H1 (cell line): Measurements from ENCODE around the gene SRMS. TPM values are rescaled to one million over a fixed set of nuclear protein-coding genes. Genes with fewer than 3 reads are reported as not detected.

Experiments
- CTCF ChIA-PET: fragments of 300-600 bp; sonication (Branson Sonifier 250); formaldehyde crosslinking; loops from one replicate; lab custom pipeline; 2021; ENCODE audit not compliant: partially characterized antibody; lab: Charles Lee
- POLR2A ChIA-PET: fragments of 300-600 bp; sonication (Branson Sonifier 250); formaldehyde crosslinking; loops from one replicate; lab custom pipeline; 2021; ENCODE audit warnings: inconsistent platforms; ENCODE audit not compliant: partially characterized antibody; lab: Charles Lee
- DNase-seq, 2 experiments: peaks; one replicate each; pipeline versions ENCODE4 v3.0.0 to v3.0.0-alpha.2; 2010 to 2022; ENCODE audit warnings: low spot score in 2 of 2, low read depth in 1 of 2, mixed read lengths in 1 of 2
- FAIRE-seq: peaks from 2 replicates; lab custom pipeline; 2011; peaks lifted over from hg19 to GRCh38; lab: Jason Lieb, UNC
- H2AFZ ChIP-seq: 2 replicates; pipeline ENCODE4 v1.8.1; 2012; ENCODE audit warnings: low read length, inconsistent platforms
- H2AK5ac ChIP-seq: 2 replicates; pipeline ENCODE4 v1.6.1; 2013; ENCODE audit warnings: low read depth, low read length
- H2BK120ac ChIP-seq: replicated peaks from 2 replicates; pipeline ENCODE3; 2013; ENCODE audit warnings: low read depth, low read length, inconsistent platforms
- H2BK12ac ChIP-seq: 2 replicates; pipeline ENCODE4 v1.6.1; 2013; ENCODE audit warnings: low read depth, low read length
- H2BK15ac ChIP-seq: 2 replicates; pipeline ENCODE4 v1.6.1; 2013; ENCODE audit warnings: low read length
- H2BK20ac ChIP-seq: 2 replicates; pipeline ENCODE4 v1.6.1; 2013; ENCODE audit warnings: low read length
- H2BK5ac ChIP-seq: 2 replicates; pipeline ENCODE4 v1.6.1; 2013; ENCODE audit warnings: low read depth, low read length
- H3K14ac ChIP-seq: 2 replicates; pipeline ENCODE4 v1.6.1; 2013; ENCODE audit warnings: inconsistent platforms; ENCODE audit not compliant: insufficient read length
- H3K18ac ChIP-seq: 2 replicates; pipeline ENCODE4 v1.6.1; 2013; ENCODE audit warnings: low read length; ENCODE audit errors: extremely low read depth
- H3K23ac ChIP-seq: 2 replicates; pipeline ENCODE4 v1.6.1; 2013; ENCODE audit warnings: inconsistent platforms; ENCODE audit not compliant: insufficient read length
- H3K23me2 ChIP-seq: 2 replicates; pipeline ENCODE4 v1.6.1; 2013; ENCODE audit warnings: low read depth, low read length
- H3K27ac ChIP-seq: 2 replicates; pipeline ENCODE4 v1.6.1; 2011; ENCODE audit warnings: low read depth, low read length, inconsistent platforms
- H3K27me3 ChIP-seq, 4 experiments: replicated peaks in 1 of 4; 1 replicate in 1 of 4; 2 replicates in 3 of 4; pipeline versions ENCODE4 v1.6.1 to v1.8.1; 2011 to 2013; ENCODE audit warnings: low read length in 3 of 4, mild to moderate bottlenecking in 3 of 4, inconsistent platforms in 2 of 4, mixed read lengths in 2 of 4, moderate library complexity in 1 of 4; ENCODE audit not compliant: control insufficient read depth in 3 of 4, insufficient read depth in 3 of 4; ENCODE audit errors: extremely low read depth in 1 of 4
- H3K36me3 ChIP-seq, 4 experiments: 2 replicates each; pipeline versions ENCODE4 v1.6.1 to v1.8.1; 2011 to 2013; ENCODE audit warnings: mild to moderate bottlenecking in 4 of 4, low read length in 3 of 4, moderate library complexity in 2 of 4, control low read depth in 1 of 4, inconsistent platforms in 1 of 4; ENCODE audit not compliant: insufficient read depth in 4 of 4, control insufficient read depth in 2 of 4
- H3K4ac ChIP-seq: replicated peaks from 2 replicates; pipeline ENCODE3; 2013; ENCODE audit warnings: low read length, low read depth, mixed read lengths, inconsistent platforms; ENCODE audit not compliant: insufficient read length
- H3K4me1 ChIP-seq, 4 experiments: replicated peaks in 1 of 4; 1 replicate in 1 of 4; 2 replicates in 3 of 4; pipeline versions ENCODE4 v1.6.1 to v1.8.1; 2011 to 2013; ENCODE audit warnings: low read length in 3 of 4, inconsistent platforms in 2 of 4, mixed read lengths in 1 of 4; ENCODE audit not compliant: insufficient read depth in 4 of 4, control insufficient read depth in 3 of 4
- H3K4me2 ChIP-seq, 2 experiments: 2 replicates each; pipeline versions ENCODE4 v1.6.1 to v1.8.1; 2011 to 2013; ENCODE audit warnings: low read depth in 2 of 2, low read length in 2 of 2, control low read depth in 1 of 2, inconsistent platforms in 1 of 2, mild to moderate bottlenecking in 1 of 2; ENCODE audit not compliant: insufficient read depth in 1 of 2
- H3K4me3 ChIP-seq, 4 experiments: fragments of 200-600, 300-600 bp in 1 of 4; sonication (generic), shearing (Covaris generic), sonication (Bioruptor Twin) in 1 of 4; 2 replicates each; pipeline versions ENCODE4 v1.5.1 to v1.8.1; 2011 to 2016; ENCODE audit warnings: low read length in 4 of 4, low read depth in 3 of 4, control low read depth in 2 of 4, inconsistent platforms in 2 of 4, mild to moderate bottlenecking in 2 of 4, mixed read lengths in 1 of 4, moderate library complexity in 1 of 4; ENCODE audit not compliant: insufficient read depth in 2 of 4; ENCODE audit errors: extremely low read depth in 1 of 4
- H3K56ac ChIP-seq: replicated peaks from 2 replicates; pipeline ENCODE3; 2013; ENCODE audit warnings: low read depth, mild to moderate bottlenecking, mixed read lengths, low read length, inconsistent platforms; ENCODE audit not compliant: insufficient read length
- H3K79me1 ChIP-seq: 2 replicates; pipeline ENCODE4 v1.6.1; 2013; ENCODE audit warnings: low read depth, low read length, control low read depth
- H3K79me2 ChIP-seq, 2 experiments: 2 replicates each; pipeline versions ENCODE4 v1.6.1 to v1.8.1; 2012 to 2013; ENCODE audit warnings: low read length in 2 of 2, mild to moderate bottlenecking in 2 of 2, inconsistent platforms in 1 of 2; ENCODE audit not compliant: insufficient read depth in 2 of 2, control insufficient read depth in 1 of 2
- H3K9ac ChIP-seq, 4 experiments: replicated peaks in 1 of 4; 1 replicate in 1 of 4; 2 replicates in 3 of 4; pipeline versions ENCODE4 v1.6.1 to v1.8.1; 2011 to 2013; ENCODE audit warnings: low read depth in 3 of 4, low read length in 3 of 4, control low read depth in 2 of 4, mild to moderate bottlenecking in 2 of 4, moderate library complexity in 2 of 4, inconsistent platforms in 1 of 4; ENCODE audit errors: extremely low read depth in 1 of 4
- H3K9me3 ChIP-seq, 2 experiments: 2 replicates each; pipeline versions ENCODE4 v1.6.1 to v1.8.1; 2012 to 2013; ENCODE audit warnings: mild to moderate bottlenecking in 2 of 2, moderate library complexity in 2 of 2, control low read depth in 1 of 2, inconsistent platforms in 1 of 2, low read depth in 1 of 2, low read length in 1 of 2, mixed read lengths in 1 of 2; ENCODE audit not compliant: insufficient read depth in 2 of 2
- H4K20me1 ChIP-seq, 2 experiments: replicated peaks in 1 of 2; 2 replicates each; pipeline versions ENCODE3 to v1.8.1; 2011 to 2013; ENCODE audit warnings: inconsistent platforms in 2 of 2, low read length in 2 of 2, mild to moderate bottlenecking in 1 of 2; ENCODE audit not compliant: insufficient read depth in 2 of 2, control insufficient read depth in 1 of 2
- H4K5ac ChIP-seq: 2 replicates; pipeline ENCODE4 v1.6.1; 2013; ENCODE audit warnings: low read length, low read depth, mixed read lengths, inconsistent platforms; ENCODE audit not compliant: insufficient read length
- H4K8ac ChIP-seq: 2 replicates; pipeline ENCODE4 v1.8.0; 2013; ENCODE audit warnings: mild to moderate bottlenecking, moderate library complexity, low read length, inconsistent platforms; ENCODE audit not compliant: insufficient read depth; ENCODE audit errors: extremely low read depth
- H4K91ac ChIP-seq: replicated peaks from 2 replicates; pipeline ENCODE3; 2013; ENCODE audit warnings: low read length, mixed read lengths, inconsistent platforms; ENCODE audit not compliant: insufficient read length
- ASH2L ChIP-seq: fragments of 200-600, 300-600 bp; sonication (generic); IDR thresholded peaks from one replicate; pipeline ENCODE4 v1.7.1; 2017; ENCODE audit warnings: low read length
- BRCA1 ChIP-seq: IDR thresholded peaks from 2 replicates; pipeline ENCODE4 v1.6.1; 2012; ENCODE audit warnings: low read depth, low read length, improper control_type of control experiment
- EGR1 ChIP-seq: IDR thresholded peaks from 2 replicates; pipeline ENCODE4 v1.6.1; 2011; ENCODE audit warnings: low read depth, low read length, borderline replicate concordance
- FOSL1 ChIP-seq: IDR thresholded peaks from 2 replicates; pipeline ENCODE4 v1.6.1; 2011; ENCODE audit warnings: mild to moderate bottlenecking, low read depth, low read length, moderate library complexity; ENCODE audit not compliant: insufficient read depth
- GABPA ChIP-seq: IDR thresholded peaks from 2 replicates; pipeline ENCODE4 v1.6.1; 2011; ENCODE audit warnings: mild to moderate bottlenecking, low read length, moderate library complexity, borderline replicate concordance; ENCODE audit not compliant: insufficient read depth
- GTF2F1 ChIP-seq: IDR thresholded peaks from 2 replicates; pipeline ENCODE4 v1.6.1; 2012; ENCODE audit warnings: low read depth, low read length, improper control_type of control experiment, borderline replicate concordance
- KDM1A ChIP-seq: fragments of 200-600, 300-600 bp; sonication (generic); IDR thresholded peaks from 2 replicates; pipeline ENCODE4 v1.7.1; 2016; ENCODE audit warnings: mild to moderate bottlenecking, low read length, borderline replicate concordance
- MAFK ChIP-seq: IDR thresholded peaks from 2 replicates; pipeline ENCODE4 v1.6.1; 2012; ENCODE audit warnings: low read depth, mild to moderate bottlenecking, improper control_type of control experiment, low read length
- RNF2 ChIP-seq: fragments of 200-900, 300-1000 bp; sonication (generic); IDR thresholded peaks from 2 replicates; pipeline ENCODE4 v1.7.1; 2016; ENCODE audit warnings: borderline replicate concordance, low read depth, mild to moderate bottlenecking, antibody characterized with exemption, low read length; ENCODE audit not compliant: poor library complexity, severe bottlenecking; ENCODE audit errors: missing control alignments
- USF2 ChIP-seq: IDR thresholded peaks from 2 replicates; pipeline ENCODE4 v1.6.1; 2011; ENCODE audit warnings: low read length, improper control_type of control experiment
- YY1 ChIP-seq: IDR thresholded peaks from 2 replicates; pipeline ENCODE4 v1.6.1; 2011; ENCODE audit warnings: low read depth, mild to moderate bottlenecking, low read length
- WGBS, 2 experiments: shearing (Covaris generic) in 1 of 2; methylation state at CpG; one replicate each; pipeline versions ENCODE4 v1.1.6 to v1.1.7; 2013 to 2015; ENCODE audit warnings: low lambda C conversion rate in 2 of 2, mixed read lengths in 2 of 2, inconsistent platforms in 1 of 2, low coverage in 1 of 2, missing lambda C conversion rate in 1 of 2; ENCODE audit not compliant: insufficient replicate concordance in 2 of 2, insufficient coverage in 1 of 2, insufficient read length in 1 of 2; ENCODE audit errors: extremely low coverage in 1 of 2, missing lambda C conversion rate in 1 of 2; 5-methylcytosine and 5-hydroxymethylcytosine counted together
- polyA plus RNA-seq, 7 experiments: library from polyadenylated mRNA; depleted of rRNA in 3 of 7; stranded (reverse) in 5 of 7; unstranded in 2 of 7; fragments of >200 nt in 5 of 7; fragments of 200-250 nt in 2 of 7; gene quantifications; 1 replicate in 5 of 7; 2 replicates in 1 of 7; 4 replicates in 1 of 7; pipeline versions ENCODE4 v1.2.1 to v1.2.3, GENCODE V29; 2011 to 2013; ENCODE audit warnings: missing spikeins in 2 of 7, mixed read lengths in 2 of 7
- total RNA-seq: library from RNA; stranded (reverse); fragmentation: NEBNext Ultra II Directional; extraction: Animal tissue kit (Norgen Biotek cat#: 25700); gene quantifications from 2 replicates; pipeline ENCODE4 v1.2.1, GENCODE V29; 2021

SRMS gene
- total and polyA plus RNA-seq, 2 of the 8 experiments (the other 6 are each of a cell fraction or from before 2014, with no cell fraction given) = 0.39 to 0.76 TPM

- no peak overlapping the region for H2BK20ac ChIP-seq
- ChIA-PET CTCF (interaction anchor here (0.8 to 1.7 kb wide), 6 partner anchors 11 to 80 kb away, joined by 3 to 7 read pairs (median 4); partner anchors contain the start of gene PTK6), POLR2A (interaction anchor here (0.7 to 1.7 kb wide), 5 partner anchors 11 to 60 kb away, joined by 3 to 5 read pairs (median 3); partner anchors contain the start of gene PPDPF)
- no peak overlapping the region for H3K56ac ChIP-seq
- no peak overlapping the region for H2BK12ac ChIP-seq
- H3K23me2 ChIP-seq = no peaks in the 10 kb centered on the region
- no peak overlapping the region for H2BK5ac ChIP-seq
- no peak overlapping the region for H3K9ac ChIP-seq
- no peak overlapping the region for H3K18ac ChIP-seq
- no peak overlapping the region for H4K5ac ChIP-seq
- H3K4me3 ChIP-seq = no peak overlapping the region
- H2BK15ac ChIP-seq = no peak overlapping the region
- no peaks in the 10 kb centered on the region for H3K79me2 ChIP-seq
- H3K4ac ChIP-seq = no peak overlapping the region
- H2BK120ac ChIP-seq = no peak overlapping the region
- H3K27ac ChIP-seq = no peak overlapping the region
- H4K91ac ChIP-seq = no peak overlapping the region
- H3K27me3 ChIP-seq = no peaks in the 10 kb centered on the region
- no peak for DNase-seq
- FAIRE-seq = no peak
- H4K8ac ChIP-seq = no peak overlapping the region
- H4K20me1 ChIP-seq = no peaks in the 10 kb centered on the region
- no peaks in the 10 kb centered on the region for H3K79me1 ChIP-seq
- no peak overlapping the region for H3K4me2 ChIP-seq
- H3K9me3 ChIP-seq = no peaks in the 10 kb centered on the region
- H2AFZ ChIP-seq = no peak overlapping the region
- WGBS, 2 experiments = 95% methylated on average over 23 of the region's 36 CpGs; no CpG with 5 or more reads in 1 of the 2 experiments
- no peaks in the 10 kb centered on the region; a peak in 4 of 8 replicates for H3K36me3 ChIP-seq
- no peak overlapping the region for H3K23ac ChIP-seq
- H2AK5ac ChIP-seq = no peak overlapping the region
- H3K14ac ChIP-seq = no peak overlapping the region
- peaks cover 0 to 6% (median 1%) of the 10 kb centered on the region in 4 experiments; a peak in 2 of 7 replicates for H3K4me1 ChIP-seq
- no peak for TF ChIP-seq MAFK
- no peak for TF ChIP-seq RNF2
- no peak for TF ChIP-seq GTF2F1
- TF ChIP-seq ASH2L = no peak
- TF ChIP-seq EGR1 = no peak
- TF ChIP-seq GABPA = no peak
- TF ChIP-seq YY1 = no peak
- TF ChIP-seq FOSL1 = no peak
- no peak for TF ChIP-seq BRCA1
- TF ChIP-seq KDM1A = no peak
- TF ChIP-seq USF2 = no peak
These were observed 14.3 kb upstream of the SRMS start for GRCh38 chr20:63561624-63562396.
